GM21447 (cell line): ENCODE measurements around the gene IQGAP2.

ENCODE experiments used
- ATAC-seq: cut with Tn5 transposase; IDR thresholded peaks from one replicate; pipeline ENCODE4 v1.9.1; 2021; ENCODE audit not compliant: unreplicated experiment

IQGAP2 gene

DNA sequence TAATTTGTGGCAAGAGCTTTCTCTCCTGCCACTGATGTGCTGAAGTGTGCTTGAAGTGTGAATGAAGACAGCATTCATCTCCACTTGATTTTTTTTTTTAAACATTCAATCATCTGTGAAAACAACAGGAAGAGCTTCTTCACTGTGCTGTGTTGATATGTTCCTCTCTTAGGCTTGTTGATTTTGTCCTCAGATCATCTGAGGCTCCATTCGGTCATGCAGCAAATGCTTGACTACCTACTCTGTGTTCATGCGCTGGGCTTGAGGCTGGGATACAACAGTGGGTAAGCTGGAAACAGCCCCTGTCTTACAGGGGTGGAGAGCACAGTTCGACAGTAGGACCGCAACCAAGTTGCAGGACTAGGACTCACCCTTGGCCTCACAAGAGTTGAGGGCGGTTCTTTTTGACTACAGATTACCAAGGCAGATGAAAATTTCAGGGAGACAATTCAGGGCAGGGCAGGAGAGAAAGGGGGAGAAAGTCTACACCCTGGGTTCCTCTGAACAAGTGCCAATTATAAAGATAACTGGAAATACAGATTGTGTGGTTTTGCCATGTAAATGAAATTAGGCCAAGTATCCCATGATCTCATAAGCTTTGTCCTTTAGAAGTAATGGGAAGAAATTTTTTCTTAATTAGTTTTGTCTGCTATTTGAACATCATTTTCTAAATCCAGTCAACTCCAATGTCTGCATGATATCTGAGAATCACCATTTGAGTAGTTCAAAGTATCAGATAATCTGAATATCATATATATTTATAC is 281.9 kb downstream of the IQGAP2 start:
- no peak for ATAC-seq

DNA sequence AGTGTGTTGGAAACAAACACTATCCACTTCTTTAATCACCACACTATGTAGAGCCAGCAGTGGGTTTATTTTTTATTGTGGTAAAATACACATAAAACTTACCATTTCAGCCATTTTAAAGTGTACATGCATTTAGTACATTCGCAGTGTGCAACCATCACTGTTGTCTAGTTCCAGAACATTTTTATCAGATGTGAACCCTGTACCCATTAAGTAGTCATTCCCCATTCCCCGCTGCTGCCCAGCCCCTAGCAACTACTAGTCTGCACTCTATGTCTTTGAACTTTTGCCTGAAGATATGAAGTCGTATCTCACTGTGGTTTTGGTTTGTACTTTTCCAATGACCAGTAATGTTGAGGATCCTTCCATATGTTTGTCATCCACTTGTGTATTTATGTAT is 282.6 kb downstream of the IQGAP2 start:
- no peak for ATAC-seq

GRCh38 chr5:76688212-76688611 is 285.1 kb downstream of the IQGAP2 start:
- ATAC-seq, result no peak

DNA sequence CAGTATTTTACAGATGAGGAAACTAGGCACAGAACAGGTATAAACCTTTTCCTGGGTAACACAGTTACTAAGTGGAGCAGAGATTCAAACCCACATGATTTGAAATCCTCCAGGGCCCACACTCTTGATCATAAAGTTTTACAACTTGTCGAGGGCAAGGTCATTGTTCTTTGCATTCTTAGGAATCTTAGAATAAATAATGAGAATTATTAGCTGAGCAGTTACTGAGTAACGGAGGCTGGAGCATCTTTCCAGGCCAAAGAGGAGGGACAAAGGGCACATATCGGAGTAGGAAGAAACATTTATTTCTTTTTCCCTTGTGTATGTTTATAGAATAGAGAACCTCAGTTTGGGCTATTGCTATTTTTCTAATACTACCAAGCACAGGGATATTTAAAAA is 285.8 kb downstream of the IQGAP2 start:
- ATAC-seq, result no peak

GRCh38 chr5:76689321-76690036 is 286.4 kb downstream of the IQGAP2 start:
- no peak for ATAC-seq

- ATAC-seq, result no peak
These were observed 287.1 kb downstream of the IQGAP2 start for GRCh38 chr5:76690037-76690679.

DNA sequence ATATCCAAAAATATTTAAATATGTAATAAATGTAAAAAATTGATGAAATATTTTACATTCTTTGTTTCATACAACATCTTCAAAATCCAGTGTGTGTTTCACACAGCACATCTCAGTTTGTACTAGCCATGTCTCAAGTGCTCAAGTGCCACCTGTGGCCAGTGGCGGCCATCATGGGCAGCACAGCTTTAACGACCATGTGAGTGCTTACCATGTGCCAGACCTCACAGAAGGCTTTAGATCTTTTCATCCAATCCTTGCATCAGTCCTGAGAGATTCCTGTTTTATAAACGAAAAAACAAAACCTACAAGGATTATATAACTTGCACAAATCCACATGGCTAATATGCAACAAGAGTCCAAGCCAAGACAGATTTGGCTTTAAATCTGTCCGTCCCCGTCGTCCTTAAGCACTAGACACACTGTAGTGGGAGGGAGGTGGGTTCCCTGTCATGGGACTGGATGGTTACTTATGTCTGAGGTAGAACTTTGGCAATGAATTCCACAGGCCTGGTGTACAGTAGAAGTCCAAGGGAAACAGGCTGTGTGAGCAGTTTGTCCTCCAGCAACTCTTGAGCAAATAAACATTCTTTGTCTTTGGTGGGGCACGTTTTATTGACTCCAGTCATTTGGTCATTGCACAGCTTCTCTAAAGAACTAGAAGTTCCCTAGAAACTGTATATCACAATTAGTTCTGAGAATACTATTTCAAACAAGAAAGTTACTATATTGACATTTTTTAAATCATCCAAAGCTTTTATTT is 287.8 kb downstream of the IQGAP2 start:
- no peak for ATAC-seq

- no peak for ATAC-seq
These were observed 288.6 kb downstream of the IQGAP2 start for GRCh38 chr5:76691467-76692273.

DNA sequence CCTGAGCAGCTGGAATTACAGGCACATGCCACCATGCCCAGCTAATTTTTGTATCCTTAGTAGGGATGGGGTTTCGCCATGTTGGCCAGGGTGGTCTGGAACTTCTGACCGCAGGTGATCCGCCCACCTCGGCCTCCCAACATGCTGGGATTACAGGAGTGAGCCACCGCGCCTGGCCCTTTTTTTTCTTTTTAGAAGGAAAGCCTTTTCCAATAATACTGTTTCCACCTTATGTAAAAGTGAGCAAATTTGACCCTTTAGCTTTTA is 289.1 kb downstream of the IQGAP2 start:
- no peak for ATAC-seq

DNA sequence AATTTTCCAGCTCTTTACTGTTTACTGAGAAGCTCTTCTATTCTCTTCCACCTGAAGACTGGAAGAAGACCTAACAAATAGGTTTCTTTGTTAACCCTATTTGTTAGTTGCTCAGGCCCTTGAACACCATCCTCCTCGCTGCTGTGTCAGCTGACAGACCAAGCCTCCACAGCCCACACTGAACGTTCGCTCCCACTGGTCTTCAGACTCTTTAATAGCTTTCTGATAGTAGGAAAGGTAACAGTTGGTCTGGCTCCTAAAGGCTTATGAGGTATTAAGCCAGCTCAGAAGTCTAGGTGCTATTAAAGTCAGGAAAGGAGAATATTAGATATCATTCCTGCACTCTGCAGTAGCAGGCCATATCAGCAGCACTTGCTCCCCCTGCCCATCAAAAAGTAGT is 289.6 kb downstream of the IQGAP2 start:
- no peak for ATAC-seq

DNA sequence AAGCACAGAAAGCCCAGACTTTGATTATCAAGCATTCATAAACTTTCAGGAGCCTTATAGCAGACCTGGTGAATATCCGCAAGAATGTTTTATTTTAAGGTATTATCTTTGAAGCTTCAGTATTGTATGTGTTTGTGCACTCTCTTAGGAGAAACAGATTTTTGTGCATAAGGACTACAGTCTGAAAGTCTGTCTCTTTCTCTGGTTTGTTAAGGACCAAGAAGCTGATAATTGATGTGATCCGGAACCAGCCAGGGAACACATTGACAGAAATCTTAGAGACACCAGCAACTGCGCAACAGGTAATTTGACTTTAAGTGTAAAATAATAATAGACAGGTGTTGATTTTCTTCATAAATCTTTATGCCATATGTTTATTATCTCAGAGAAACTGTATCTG is 290.1 kb downstream of the IQGAP2 start:
- ATAC-seq, result no peak

DNA sequence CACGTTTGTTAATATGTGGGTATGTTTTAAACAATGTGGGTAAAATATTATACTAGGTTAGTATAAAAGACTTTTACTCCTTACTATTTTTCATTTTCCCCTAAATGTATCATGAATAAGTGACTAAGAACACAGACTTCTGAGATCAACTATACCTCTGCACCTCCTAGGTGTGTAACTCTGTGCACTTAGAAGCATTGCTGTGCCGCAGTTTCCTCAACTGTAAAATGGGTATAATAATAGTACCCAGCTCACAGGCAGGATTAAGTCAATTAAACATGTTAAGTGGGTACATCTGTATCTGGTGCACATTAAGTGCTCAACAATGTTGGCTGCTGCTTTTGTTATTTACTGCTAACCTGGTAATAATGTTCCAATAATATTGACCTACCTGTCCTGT is 291.2 kb downstream of the IQGAP2 start:
- ATAC-seq, result no peak

DNA sequence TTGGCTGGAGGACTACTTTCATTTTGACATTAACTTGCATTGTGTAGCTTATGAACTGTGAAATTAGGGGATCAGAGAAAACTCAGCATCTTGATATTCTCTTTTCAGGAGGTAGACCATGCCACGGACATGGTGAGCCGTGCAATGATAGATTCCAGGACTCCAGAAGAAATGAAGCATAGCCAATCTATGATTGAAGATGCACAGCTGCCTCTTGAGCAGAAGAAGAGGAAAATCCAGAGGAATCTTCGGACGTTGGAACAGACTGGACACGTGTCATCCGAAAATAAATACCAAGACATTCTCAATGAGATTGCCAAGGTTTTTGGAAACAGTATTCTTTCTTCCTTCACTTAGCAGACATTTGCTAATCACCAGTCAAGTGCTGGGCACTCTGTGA is 292.3 kb downstream of the IQGAP2 start:
- ATAC-seq, result no peak

- ATAC-seq, result no peak
These were observed 293.2 kb downstream of the IQGAP2 start for GRCh38 chr5:76696251-76696650.

GRCh38 chr5:76697670-76698069 is 294.6 kb downstream of the IQGAP2 start:
- no peak for ATAC-seq

GRCh38 chr5:76700571-76700970 is 297.5 kb downstream of the IQGAP2 start:
- ATAC-seq, result no peak

GRCh38 chr5:76701298-76701697 is 298.2 kb downstream of the IQGAP2 start:
- ATAC-seq, result no peak

DNA sequence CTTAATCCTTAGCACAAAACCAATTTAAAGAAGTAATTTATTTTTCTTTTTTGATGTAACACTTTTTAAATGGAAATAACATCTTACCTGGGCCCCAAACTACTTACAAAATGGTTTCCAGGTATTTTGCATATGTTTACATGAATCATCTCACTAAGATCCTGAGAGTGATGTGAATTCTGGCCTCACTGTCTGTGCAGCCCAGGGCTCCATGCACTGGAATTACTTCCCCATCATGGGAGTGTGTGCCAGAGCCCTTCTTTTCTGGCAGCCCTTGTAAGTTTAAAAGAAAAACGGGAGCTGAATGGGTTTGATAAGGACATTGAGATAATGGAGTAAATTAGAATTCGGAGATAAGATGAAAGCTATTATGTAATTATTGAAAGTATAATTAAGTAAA is 300.6 kb downstream of the IQGAP2 start:
- no peak for ATAC-seq

GRCh38 chr5:76704131-76704663 is 301.1 kb downstream of the IQGAP2 start:
- no peak for ATAC-seq

GRCh38 chr5:76705574-76705973 is 302.5 kb downstream of the IQGAP2 start:
- no peak for ATAC-seq

- no peak for ATAC-seq
These were observed 306.7 kb downstream of the IQGAP2 start for GRCh38 chr5:76709762-76710161.
